GM12875 (cell line): ENCODE data around the gene NR3C1.

ENCODE experiments used
- H3K4me3 ChIP-seq: one replicate; pipeline ENCODE4 v1.5.1; 2011; ENCODE audit warnings: low read depth, low read length, control low read depth
- CTCF ChIP-seq: IDR thresholded peaks from 2 replicates; pipeline ENCODE4 v1.5.1; 2011; ENCODE audit warnings: low read depth, mild to moderate bottlenecking, control low read depth, inconsistent platforms, low read length, moderate library complexity, borderline replicate concordance; ENCODE audit not compliant: insufficient read depth

Gene NR3C1

GRCh38 chr5:143262393-143263174, 140.9 kb downstream of the NR3C1 start:
- no peak for TF ChIP-seq CTCF
- no peak overlapping the region for H3K4me3 ChIP-seq

GRCh38 chr5:143261748-143262392, 141.6 kb downstream of the NR3C1 start:
- no peak for TF ChIP-seq CTCF
- H3K4me3 ChIP-seq: no peak overlapping the region

- H3K4me3 ChIP-seq: no peak overlapping the region
- no peak for TF ChIP-seq CTCF
Observed at GRCh38 chr5:143259254-143259605, 144.3 kb downstream of the NR3C1 start.

- TF ChIP-seq CTCF: no peak
- no peak overlapping the region for H3K4me3 ChIP-seq
Observed at GRCh38 chr5:143258559-143259253, 144.8 kb downstream of the NR3C1 start.

- TF ChIP-seq CTCF: no peak
- H3K4me3 ChIP-seq: no peak overlapping the region
Observed at GRCh38 chr5:143254819-143255218, 148.7 kb downstream of the NR3C1 start.

GRCh38 chr5:143251946-143252345, 151.5 kb downstream of the NR3C1 start:
- no peak overlapping the region for H3K4me3 ChIP-seq

More at GRCh38 chr5:143251946-143252345, 151.5 kb downstream of the NR3C1 start:
- TF ChIP-seq CTCF: no peak
